GM12878 (cell line): Measurements from ENCODE around the gene DKK1. TPM values are rescaled to one million over a fixed set of nuclear protein-coding genes. Genes with fewer than 3 reads are reported as not detected.

Source experiments
- ATAC-seq: fragments of 200-7000 bp; cut with Tn5 transposase; 3 replicates; pipeline ENCODE4 v1.9.1; 2020; ENCODE audit warnings: mild to moderate bottlenecking, moderate library complexity
- BruUV-seq: library from RNA; stranded (reverse); fragments of 400-500 nt; replicated peaks from 2 replicates; lab custom pipeline; 2021; lab: Mats Ljungman, UMichigan
- CTCF ChIA-PET: fragments of 300-600 bp; sonication (Branson Sonifier 250); formaldehyde crosslinking; extraction: SDS; loops from one replicate; lab custom pipeline; 2021; ENCODE audit warnings: inconsistent platforms; lab: Yijun Ruan, JAX
- POLR2A ChIA-PET: fragments of 350-600 bp; formaldehyde crosslinking; extraction: SDS; loops from one replicate; lab custom pipeline; 2021; ENCODE audit warnings: inconsistent platforms; lab: Charles Lee
- RAD21 ChIA-PET: fragments of 300-600 bp; sonication (Branson Sonifier 250); formaldehyde crosslinking; loops from one replicate; lab custom pipeline; 2023; ENCODE audit warnings: antibody characterized with exemption; ENCODE audit not compliant: unreplicated experiment; lab: Charles Lee
- SMC1A ChIA-PET: fragments of 300-600 bp; sonication (Branson Sonifier 250); formaldehyde crosslinking; loops from one replicate; lab custom pipeline; 2023; ENCODE audit not compliant: unreplicated experiment, uncharacterized antibody; lab: Charles Lee
- DNase-seq: peaks from one replicate; pipeline ENCODE4 v3.0.0-alpha.2; 2011; ENCODE audit warnings: low read depth, low spot score
- FAIRE-seq: peaks from 3 replicates; lab custom pipeline; 2011; peaks lifted over from hg19 to GRCh38; lab: Jason Lieb, UNC
- H2AFZ ChIP-seq: 2 replicates; pipeline ENCODE4 v1.6.0; 2011; ENCODE audit warnings: low read depth, low read length, control low read depth; ENCODE audit not compliant: control insufficient read depth
- H3K27ac ChIP-seq: 2 replicates; pipeline ENCODE4 v1.5.1; 2011; ENCODE audit warnings: control low read depth; ENCODE audit not compliant: control insufficient read depth, insufficient read depth
- H3K27me3 ChIP-seq, 2 experiments: replicated peaks in 1 of 2; 2 replicates each; pipeline versions ENCODE4 v1.6.0 to v1.6.1; 2011; ENCODE audit warnings: low read length in 1 of 2; ENCODE audit not compliant: control insufficient read depth in 2 of 2, insufficient read depth in 2 of 2
- H3K36me3 ChIP-seq, 2 experiments: 2 replicates each; pipeline ENCODE4 v1.5.1; 2011; ENCODE audit warnings: low read length in 1 of 2; ENCODE audit not compliant: control insufficient read depth in 2 of 2, insufficient read depth in 2 of 2
- H3K4me1 ChIP-seq: 2 replicates; pipeline ENCODE4 v1.6.1; 2011; ENCODE audit warnings: mild to moderate bottlenecking, low read length, moderate library complexity, mixed read lengths; ENCODE audit not compliant: control insufficient read depth, insufficient read depth
- H3K4me2 ChIP-seq: 2 replicates; pipeline ENCODE4 v1.6.0; 2011; ENCODE audit warnings: control low read depth; ENCODE audit not compliant: control insufficient read depth, insufficient read depth
- H3K4me3 ChIP-seq: fragments of 200-600 bp; sonication (generic); 2 replicates; pipeline ENCODE4 v1.5.1; 2016
- H3K79me2 ChIP-seq: 2 replicates; pipeline ENCODE4 v1.6.0; 2011; ENCODE audit warnings: low read length; ENCODE audit not compliant: control insufficient read depth, insufficient read depth
- H3K9ac ChIP-seq: 2 replicates; pipeline ENCODE4 v1.8.0; 2011; ENCODE audit warnings: low read length, control low read depth, mixed read lengths; ENCODE audit not compliant: control insufficient read depth, insufficient read depth
- H3K9me3 ChIP-seq: replicated peaks from 3 replicates; pipeline ENCODE4 v1.5.1; 2011; ENCODE audit warnings: mild to moderate bottlenecking, low read length; ENCODE audit not compliant: control insufficient read depth, insufficient read depth
- H4K20me1 ChIP-seq: 2 replicates; pipeline ENCODE4 v1.6.0; 2011; ENCODE audit not compliant: control insufficient read depth, insufficient read depth
- BACH1 ChIP-seq: fragments of 450-650 bp; IDR thresholded peaks from 2 replicates; pipeline ENCODE4 v1.6.1; 2017; ENCODE audit warnings: mild to moderate bottlenecking, borderline replicate concordance
- CHD2 ChIP-seq: IDR thresholded peaks from 2 replicates; pipeline ENCODE4 v1.6.1; 2011; ENCODE audit warnings: low read depth, low read length, improper control_type of control experiment, borderline replicate concordance
- CHD4 ChIP-seq: fragments of 200-600 bp; sonication (generic); IDR thresholded peaks from 2 replicates; pipeline ENCODE4 v1.6.1; 2016; ENCODE audit warnings: mild to moderate bottlenecking
- HDGF ChIP-seq: fragments of 450-650 bp; IDR thresholded peaks from 2 replicates; pipeline ENCODE4 v1.6.1; 2016; ENCODE audit warnings: antibody characterized with exemption
- LARP7 ChIP-seq: fragments of 450-650 bp; IDR thresholded peaks from 2 replicates; pipeline ENCODE4 v1.6.1; 2017; ENCODE audit warnings: mild to moderate bottlenecking
- NFYB ChIP-seq: IDR thresholded peaks from 2 replicates; pipeline ENCODE4 v1.6.1; 2011; ENCODE audit warnings: low read depth, mild to moderate bottlenecking, low read length, improper control_type of control experiment, moderate library complexity; ENCODE audit not compliant: insufficient read depth
- RCOR1 ChIP-seq: conservative IDR thresholded peaks from 2 replicates; pipeline ENCODE4 v1.6.1; 2012; ENCODE audit warnings: low read depth, low read length, improper control_type of control experiment
- SKIL ChIP-seq: fragments of 450-650 bp; IDR thresholded peaks from 2 replicates; pipeline ENCODE4 v1.6.1; 2017; ENCODE audit warnings: mild to moderate bottlenecking, low read depth, inconsistent platforms; ENCODE audit not compliant: poor library complexity, severe bottlenecking
- SREBF2 ChIP-seq: IDR thresholded peaks from 2 replicates; pipeline ENCODE4 v1.6.1; 2012; ENCODE audit warnings: mild to moderate bottlenecking, low read length
- SRF ChIP-seq, 2 experiments: IDR thresholded peaks; 2 replicates each; pipeline ENCODE4 v1.6.1; 2011; ENCODE audit warnings: low read depth in 2 of 2, low read length in 2 of 2, mild to moderate bottlenecking in 1 of 2, moderate library complexity in 1 of 2
- TCF7 ChIP-seq: IDR thresholded peaks from 2 replicates; pipeline ENCODE4 v1.6.1; 2014; ENCODE audit warnings: antibody characterized with exemption, borderline replicate concordance
- ZBTB33 ChIP-seq: fragments of 450-650 bp; IDR thresholded peaks from 2 replicates; pipeline ENCODE4 v1.6.1; 2017; ENCODE audit warnings: mild to moderate bottlenecking
- ZSCAN29 ChIP-seq: fragments of 450-650 bp; IDR thresholded peaks from 2 replicates; pipeline ENCODE4 v1.6.1; 2017; ENCODE audit warnings: mild to moderate bottlenecking, moderate library complexity
- WGBS: methylation state at CpG from one replicate; pipeline ENCODE4 v1.1.6; 2016; ENCODE audit warnings: low lambda C conversion rate; ENCODE audit not compliant: insufficient replicate concordance, insufficient coverage; ENCODE audit errors: missing lambda C conversion rate; 5-methylcytosine and 5-hydroxymethylcytosine counted together
- in situ Hi-C: fragments of 300-500 bp; cut with MboI; formaldehyde crosslinking; loops from 9 replicates; pipeline ENCODE4 v1.14.3; 2018; ENCODE audit warnings: mixed read lengths
- intact Hi-C: fragments of 100-400 bp; cut with micrococcal nuclease; formaldehyde crosslinking; loops from one replicate; pipeline ENCODE4 v1.14.2; 2022; ENCODE audit not compliant: unreplicated experiment
- polyA plus RNA-seq, 11 experiments: library from polyadenylated mRNA; depleted of rRNA in 4 of 11; unstranded in 6 of 11; stranded (reverse) in 5 of 11; fragments of >200 nt; fragmentation: Nextera tagmentation in 4 of 11; fragmentation: Illumina TruSeq in 1 of 11; extraction: Ambion mirVana in 4 of 11; extraction: Trizol in 1 of 11; gene quantifications; 1 replicate in 1 of 11; 2 replicates in 10 of 11; pipeline versions ENCODE4 v1.2.1 to v1.2.3, GENCODE V29; 2011 to 2016; ENCODE audit warnings: inconsistent platforms in 2 of 11, missing spikeins in 2 of 11, low read depth in 1 of 11
- total RNA-seq, 4 experiments: library from RNA; depleted of rRNA in 3 of 4; stranded (reverse); fragments of >200 nt in 3 of 4; fragmentation: Illumina TruSeq in 1 of 4; extraction: Trizol in 1 of 4; gene quantifications; 2 replicates each; pipeline versions ENCODE4 v1.2.1 to v1.2.3, GENCODE V29; 2013 to 2021
- TF ChIP-seq, protein P1 (sequence below): fragments of 450-650 bp; formaldehyde crosslinking; IDR thresholded peaks from 2 replicates; pipeline ENCODE4 v1.4.0; 2020; ENCODE audit warnings: mild to moderate bottlenecking, moderate library complexity
- TF ChIP-seq, protein P2 (sequence below), 3 experiments: IDR thresholded peaks in 2 of 3; conservative IDR thresholded peaks in 1 of 3; 2 replicates each; pipeline ENCODE4 v1.5.1; 2011; ENCODE audit warnings: low read depth in 3 of 3, low read length in 3 of 3, mild to moderate bottlenecking in 3 of 3, control low read depth in 2 of 3, moderate library complexity in 2 of 3, inconsistent platforms in 1 of 3, mixed read lengths in 1 of 3; ENCODE audit not compliant: control insufficient read depth in 2 of 3, insufficient read depth in 1 of 3; ENCODE audit errors: extremely low read depth in 1 of 3

DKK1 gene
- total and polyA plus RNA-seq, 10 of the 15 experiments (the other 5 are each of a cell fraction or from before 2014, with no cell fraction given): 0.12 to 0.77 (median 0.33) TPM; not detected in 7

DNA sequence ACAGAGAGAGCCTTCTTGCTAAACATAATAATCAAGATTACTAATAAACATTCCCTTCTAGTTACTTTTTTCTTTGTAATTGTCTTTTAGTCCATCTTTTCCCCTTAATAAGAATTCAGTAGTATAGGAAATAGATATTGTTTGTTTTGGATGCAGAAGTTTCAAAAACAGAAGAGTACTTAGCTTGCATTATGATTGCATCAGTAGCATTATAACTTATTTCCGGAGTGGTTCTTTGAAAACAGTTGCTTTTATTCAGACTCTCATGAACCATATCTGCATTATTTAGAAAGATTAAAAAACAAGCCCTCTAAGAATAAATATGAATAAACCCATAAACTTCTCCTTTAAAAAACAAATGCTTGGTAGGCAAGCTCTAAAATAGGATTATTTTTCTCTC is 34.0 kb upstream of the DKK1 start (continued):
- TF ChIP-seq RCOR1 (no peak), CHD4 (no peak), HDGF (no peak), BACH1 (no peak)
- TF ChIP-seq, protein P1, sequence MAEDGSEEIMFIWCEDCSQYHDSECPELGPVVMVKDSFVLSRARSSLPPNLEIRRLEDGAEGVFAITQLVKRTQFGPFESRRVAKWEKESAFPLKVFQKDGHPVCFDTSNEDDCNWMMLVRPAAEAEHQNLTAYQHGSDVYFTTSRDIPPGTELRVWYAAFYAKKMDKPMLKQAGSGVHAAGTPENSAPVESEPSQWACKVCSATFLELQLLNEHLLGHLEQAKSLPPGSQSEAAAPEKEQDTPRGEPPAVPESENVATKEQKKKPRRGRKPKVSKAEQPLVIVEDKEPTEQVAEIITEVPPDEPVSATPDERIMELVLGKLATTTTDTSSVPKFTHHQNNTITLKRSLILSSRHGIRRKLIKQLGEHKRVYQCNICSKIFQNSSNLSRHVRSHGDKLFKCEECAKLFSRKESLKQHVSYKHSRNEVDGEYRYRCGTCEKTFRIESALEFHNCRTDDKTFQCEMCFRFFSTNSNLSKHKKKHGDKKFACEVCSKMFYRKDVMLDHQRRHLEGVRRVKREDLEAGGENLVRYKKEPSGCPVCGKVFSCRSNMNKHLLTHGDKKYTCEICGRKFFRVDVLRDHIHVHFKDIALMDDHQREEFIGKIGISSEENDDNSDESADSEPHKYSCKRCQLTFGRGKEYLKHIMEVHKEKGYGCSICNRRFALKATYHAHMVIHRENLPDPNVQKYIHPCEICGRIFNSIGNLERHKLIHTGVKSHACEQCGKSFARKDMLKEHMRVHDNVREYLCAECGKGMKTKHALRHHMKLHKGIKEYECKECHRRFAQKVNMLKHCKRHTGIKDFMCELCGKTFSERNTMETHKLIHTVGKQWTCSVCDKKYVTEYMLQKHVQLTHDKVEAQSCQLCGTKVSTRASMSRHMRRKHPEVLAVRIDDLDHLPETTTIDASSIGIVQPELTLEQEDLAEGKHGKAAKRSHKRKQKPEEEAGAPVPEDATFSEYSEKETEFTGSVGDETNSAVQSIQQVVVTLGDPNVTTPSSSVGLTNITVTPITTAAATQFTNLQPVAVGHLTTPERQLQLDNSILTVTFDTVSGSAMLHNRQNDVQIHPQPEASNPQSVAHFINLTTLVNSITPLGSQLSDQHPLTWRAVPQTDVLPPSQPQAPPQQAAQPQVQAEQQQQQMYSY (CRISPR knock-in tag): no peak
- TF ChIP-seq, all 136 proteins: peak for 0

DNA sequence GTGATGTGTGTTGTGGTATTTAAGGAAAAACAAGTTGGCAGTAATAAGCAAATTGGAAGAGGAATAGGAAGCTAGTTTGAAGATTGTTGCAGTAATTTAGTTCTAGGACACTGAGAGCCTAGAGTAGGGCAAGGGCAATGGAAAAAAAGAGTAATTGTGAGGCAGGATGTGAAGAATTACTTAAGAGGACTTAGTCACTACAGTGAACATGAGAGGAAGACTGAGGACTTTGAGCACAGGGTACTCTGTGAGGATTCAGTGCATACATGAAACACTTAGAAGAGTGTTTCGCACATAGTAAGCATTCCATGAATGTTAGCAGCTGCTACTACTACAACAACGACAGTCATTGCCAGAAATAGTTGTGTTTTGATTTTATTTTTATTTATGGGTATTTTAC is 30.9 kb upstream of the DKK1 start:
- no TSS peak for BruUV-seq
- 11% methylated on average over 2 of the region's 2 CpGs for WGBS
- CTCF ChIA-PET: no interaction called here
- TF ChIP-seq NFYB (no peak), ZBTB33 (no peak), SKIL (no peak), LARP7 (no peak), SRF (IDR thresholded peaks at IDR 0.05; ENCODE audit: low read depth in 2 of 2, low read length in 2 of 2) (no peak), SREBF2 (no peak), ZSCAN29 (no peak), TCF7 (no peak), CHD2 (no peak)
- TF ChIP-seq, protein P2, sequence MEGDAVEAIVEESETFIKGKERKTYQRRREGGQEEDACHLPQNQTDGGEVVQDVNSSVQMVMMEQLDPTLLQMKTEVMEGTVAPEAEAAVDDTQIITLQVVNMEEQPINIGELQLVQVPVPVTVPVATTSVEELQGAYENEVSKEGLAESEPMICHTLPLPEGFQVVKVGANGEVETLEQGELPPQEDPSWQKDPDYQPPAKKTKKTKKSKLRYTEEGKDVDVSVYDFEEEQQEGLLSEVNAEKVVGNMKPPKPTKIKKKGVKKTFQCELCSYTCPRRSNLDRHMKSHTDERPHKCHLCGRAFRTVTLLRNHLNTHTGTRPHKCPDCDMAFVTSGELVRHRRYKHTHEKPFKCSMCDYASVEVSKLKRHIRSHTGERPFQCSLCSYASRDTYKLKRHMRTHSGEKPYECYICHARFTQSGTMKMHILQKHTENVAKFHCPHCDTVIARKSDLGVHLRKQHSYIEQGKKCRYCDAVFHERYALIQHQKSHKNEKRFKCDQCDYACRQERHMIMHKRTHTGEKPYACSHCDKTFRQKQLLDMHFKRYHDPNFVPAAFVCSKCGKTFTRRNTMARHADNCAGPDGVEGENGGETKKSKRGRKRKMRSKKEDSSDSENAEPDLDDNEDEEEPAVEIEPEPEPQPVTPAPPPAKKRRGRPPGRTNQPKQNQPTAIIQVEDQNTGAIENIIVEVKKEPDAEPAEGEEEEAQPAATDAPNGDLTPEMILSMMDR (IDR thresholded peaks at IDR 0.05 in 2 of 3, conservative IDR thresholded peaks at IDR 0.05 in 1 of 3; ENCODE audit: control insufficient read depth in 2 of 3, extremely low read depth in 1 of 3, insufficient read depth in 1 of 3, low read depth in 3 of 3, low read length in 3 of 3): no peak

More for the DNA sequence above, 30.9 kb upstream of the DKK1 start:
- no peak overlapping the region for H3K9ac ChIP-seq
- no peak overlapping the region for H3K4me2 ChIP-seq
- no peaks in the 10 kb centered on the region for H3K79me2 ChIP-seq
- ChIA-PET SMC1A (no interaction called here), POLR2A (no interaction called here), RAD21 (no interaction called here)
- intact Hi-C loops (no loop called here), in situ Hi-C loops (no loop called here)
- no peaks in the 10 kb centered on the region for H3K36me3 ChIP-seq
- ATAC-seq (no peak), DNase-seq (no peak), FAIRE-seq (no peak)
- no peaks in the 10 kb centered on the region for H3K4me1 ChIP-seq
- H3K4me3 ChIP-seq: no peak overlapping the region
- H3K27me3 ChIP-seq: no peaks in the 10 kb centered on the region
- H3K9me3 ChIP-seq: no peaks in the 10 kb centered on the region
- no peaks in the 10 kb centered on the region for H4K20me1 ChIP-seq
- H3K27ac ChIP-seq: no peak overlapping the region
- H2AFZ ChIP-seq: no peak overlapping the region
